GM19328 (cell line): ENCODE results near the gene CADPS2.

Experiments used
- ATAC-seq: cut with Tn5 transposase; IDR thresholded peaks from one replicate; pipeline ENCODE4 v1.9.1; 2021; ENCODE audit warnings: mild to moderate bottlenecking, moderate library complexity; ENCODE audit not compliant: unreplicated experiment

The CADPS2 gene

GRCh38 chr7:122407195-122407594 is 479.1 kb downstream of the CADPS2 start:
- no peak for ATAC-seq

DNA sequence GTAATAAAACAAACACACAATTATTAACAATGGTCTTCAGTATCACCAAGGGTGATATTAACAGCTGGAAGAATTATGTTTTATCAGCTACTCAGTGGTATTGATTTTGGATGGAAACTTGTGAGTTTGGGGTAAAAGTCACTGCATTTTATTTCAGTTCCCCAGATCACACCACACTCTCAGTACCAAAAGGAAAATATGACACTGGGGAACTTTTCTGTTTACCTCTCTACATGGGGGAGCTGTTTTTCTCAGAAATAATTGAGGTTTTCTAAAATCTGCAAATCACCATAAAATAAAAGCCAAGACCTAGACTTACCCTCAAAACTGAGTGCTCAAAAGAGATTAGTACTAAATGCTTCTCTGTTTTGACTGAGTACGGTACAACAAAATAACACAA is 483.1 kb downstream of the CADPS2 start:
- ATAC-seq = no peak

- ATAC-seq = no peak
Observed at GRCh38 chr7:122402235-122402634, 484.0 kb downstream of the CADPS2 start.

DNA sequence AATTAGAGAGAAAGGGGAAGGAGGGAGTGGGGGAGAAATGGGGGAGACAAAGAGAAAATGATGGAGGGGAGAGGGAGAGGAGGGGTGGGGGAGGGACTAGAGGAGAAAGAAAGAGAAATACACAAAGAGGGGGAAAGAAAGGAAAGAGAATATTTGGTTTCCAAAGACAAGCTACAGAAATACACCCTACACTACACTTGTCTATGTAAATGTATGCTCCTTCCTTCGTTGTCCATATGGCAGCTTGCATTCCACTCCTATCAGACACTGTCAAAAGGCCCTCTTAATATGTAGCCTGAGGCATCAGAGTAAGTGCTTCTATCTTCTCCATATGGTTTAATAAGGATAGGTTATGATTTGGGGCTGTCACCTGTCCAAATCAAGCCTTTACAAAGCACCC is 488.9 kb downstream of the CADPS2 start:
- no peak for ATAC-seq

DNA sequence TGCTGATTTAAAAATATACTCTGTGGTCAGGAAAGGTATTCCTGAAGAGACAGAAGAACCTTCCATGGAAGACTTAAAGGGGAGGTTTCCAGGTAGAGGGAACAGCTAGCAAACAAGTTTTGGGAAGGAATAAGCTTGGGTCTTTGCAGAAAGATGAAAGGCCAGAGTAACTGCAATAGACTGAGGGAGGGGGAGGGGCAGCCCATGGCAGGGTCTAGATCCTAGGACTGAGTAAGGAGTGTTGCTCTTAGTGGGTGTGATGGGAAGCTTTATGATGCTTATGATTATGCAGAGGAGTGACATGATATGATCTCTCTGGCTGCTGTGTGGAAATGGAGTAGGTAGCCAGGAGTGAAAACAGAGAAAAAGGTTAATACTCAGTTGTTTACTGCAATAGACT is 491.7 kb downstream of the CADPS2 start:
- no peak for ATAC-seq

DNA sequence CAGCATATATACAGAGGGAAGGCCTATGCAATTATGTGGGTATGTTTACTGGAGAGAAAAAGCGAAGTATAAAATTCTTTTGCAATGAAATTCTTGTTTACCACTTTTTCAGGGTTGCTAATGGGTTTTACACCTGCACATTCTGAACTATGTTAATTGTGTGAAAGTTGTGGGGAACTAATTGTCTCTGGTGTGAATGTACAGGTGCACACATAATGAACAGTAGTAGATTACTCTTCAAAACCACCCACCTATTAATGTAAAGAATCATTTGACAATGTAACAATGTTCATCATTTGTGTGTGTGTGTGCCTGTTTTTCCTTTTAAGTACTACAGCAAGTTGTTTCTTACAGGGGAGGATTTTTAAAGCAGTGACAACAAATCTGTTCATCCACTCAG is 501.7 kb downstream of the CADPS2 start:
- ATAC-seq = no peak

DNA sequence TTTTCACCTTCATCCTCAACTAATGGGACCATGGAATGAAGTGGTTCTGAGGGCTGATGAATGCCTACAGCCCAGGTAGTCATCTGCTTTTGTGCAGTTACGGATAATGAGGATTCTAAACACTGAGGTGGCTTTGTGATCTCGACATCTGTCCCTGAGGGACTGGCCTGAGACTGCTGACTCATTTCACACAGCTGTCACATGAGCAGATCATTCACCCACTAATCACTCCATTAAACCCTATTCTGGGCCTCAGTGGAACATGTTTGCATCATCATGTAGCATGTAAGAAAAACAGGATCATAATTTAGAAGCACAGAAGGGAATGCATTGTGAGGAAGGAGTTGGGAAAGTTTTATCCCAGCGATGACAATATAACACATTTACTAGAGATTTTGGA is 502.3 kb downstream of the CADPS2 start:
- ATAC-seq = peak; percentile 77

GRCh38 chr7:122380992-122381391 is 505.3 kb downstream of the CADPS2 start:
- ATAC-seq = no peak

GRCh38 chr7:122379491-122379890 is 506.8 kb downstream of the CADPS2 start:
- ATAC-seq = no peak

- ATAC-seq = no peak
Observed at GRCh38 chr7:122369756-122370155, 516.5 kb downstream of the CADPS2 start.

- ATAC-seq = no peak
Observed at GRCh38 chr7:122364761-122365280, 521.4 kb downstream of the CADPS2 start.

- no peak for ATAC-seq
Observed at GRCh38 chr7:122363144-122363543, 523.1 kb downstream of the CADPS2 start.

- no peak for ATAC-seq
Observed at GRCh38 chr7:122362473-122362872, 523.8 kb downstream of the CADPS2 start.

GRCh38 chr7:122354656-122355055 is 531.6 kb downstream of the CADPS2 start:
- ATAC-seq = no peak

DNA sequence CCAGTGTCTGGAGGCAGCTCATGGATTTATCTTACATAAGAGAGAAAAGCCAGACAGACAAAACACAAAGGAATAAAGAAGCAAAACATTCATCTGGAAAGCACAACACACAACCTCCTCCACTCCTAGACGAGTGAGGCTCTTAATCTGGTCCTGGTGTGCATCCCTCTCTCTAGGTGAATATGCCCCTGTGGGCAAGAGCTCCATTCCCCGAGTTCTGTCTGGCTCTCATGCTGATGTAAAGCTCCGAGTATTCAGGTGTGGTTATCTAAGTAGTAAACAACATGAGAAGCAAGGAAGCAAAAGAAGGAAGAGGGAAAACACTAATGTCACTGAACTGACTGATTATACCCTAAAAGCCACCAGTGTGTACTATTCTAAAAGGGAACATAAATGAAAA is 533.8 kb downstream of the CADPS2 start:
- no peak for ATAC-seq

DNA sequence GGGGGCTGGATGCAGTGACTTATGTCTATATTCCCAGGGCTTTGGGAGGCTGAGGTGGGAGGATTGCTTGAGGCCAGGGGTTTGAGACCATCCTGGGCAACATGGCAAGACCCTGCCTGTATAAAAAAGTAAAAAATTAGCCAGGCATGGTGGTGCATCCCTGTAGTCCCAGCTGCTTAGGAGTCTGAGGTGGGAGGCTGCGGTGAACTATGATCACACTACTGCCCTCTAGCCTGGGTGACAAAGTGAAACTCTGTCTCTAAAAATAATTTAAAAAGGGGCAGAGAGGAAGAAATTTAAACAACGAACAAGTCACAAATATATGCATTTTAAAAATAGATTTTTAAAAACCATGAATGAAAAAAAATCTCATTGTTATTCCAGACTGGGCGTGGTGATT is 535.6 kb downstream of the CADPS2 start:
- no peak for ATAC-seq

DNA sequence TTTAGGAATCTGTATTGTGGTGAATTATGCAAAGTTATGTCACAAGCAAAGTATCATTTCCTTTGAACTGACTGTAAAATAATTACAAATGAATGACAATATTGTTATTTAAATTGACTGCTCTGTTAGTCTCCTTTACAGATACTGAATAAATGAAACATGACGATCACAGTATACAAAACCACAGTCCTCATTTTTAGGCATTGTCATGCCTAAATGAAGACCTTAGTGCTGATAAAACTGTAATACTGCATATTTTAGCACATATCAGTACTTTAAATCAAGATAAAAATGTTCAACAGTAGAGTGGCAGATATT is 542.0 kb downstream of the CADPS2 start:
- ATAC-seq = no peak

DNA sequence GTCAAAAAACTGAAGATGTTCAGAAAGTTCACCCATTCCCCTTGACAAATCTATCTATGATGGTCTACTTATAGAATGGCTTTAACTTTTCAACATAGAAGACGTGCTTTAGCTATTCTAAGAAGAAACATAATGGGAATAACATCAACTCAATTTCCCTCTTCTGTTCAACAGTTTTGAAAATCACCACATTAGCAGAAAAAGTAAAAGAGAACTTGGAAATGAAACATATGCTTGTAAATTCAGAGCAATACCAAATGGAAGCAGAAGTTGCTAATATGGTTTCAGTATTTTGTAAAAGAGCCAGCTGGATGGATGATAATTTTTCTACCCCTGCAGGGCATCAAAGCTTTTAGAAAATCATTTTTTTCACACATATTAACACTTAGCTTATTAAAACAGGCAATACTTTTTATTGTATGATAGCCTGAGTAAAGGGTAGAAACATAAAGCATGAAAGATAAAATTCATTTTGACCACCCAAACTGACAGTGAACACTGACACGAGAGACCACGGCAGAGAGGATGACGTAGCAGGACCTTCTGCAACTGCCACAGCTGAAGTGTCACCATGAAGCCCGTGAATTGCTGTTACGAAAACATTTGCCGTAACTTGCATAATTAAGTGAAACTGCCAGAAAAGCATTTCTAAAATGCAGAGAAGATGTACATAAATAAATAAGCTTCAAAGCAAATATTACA is 542.5 kb downstream of the CADPS2 start:
- no peak for ATAC-seq

- no peak for ATAC-seq
Observed at GRCh38 chr7:122340427-122340826, 545.8 kb downstream of the CADPS2 start.

DNA sequence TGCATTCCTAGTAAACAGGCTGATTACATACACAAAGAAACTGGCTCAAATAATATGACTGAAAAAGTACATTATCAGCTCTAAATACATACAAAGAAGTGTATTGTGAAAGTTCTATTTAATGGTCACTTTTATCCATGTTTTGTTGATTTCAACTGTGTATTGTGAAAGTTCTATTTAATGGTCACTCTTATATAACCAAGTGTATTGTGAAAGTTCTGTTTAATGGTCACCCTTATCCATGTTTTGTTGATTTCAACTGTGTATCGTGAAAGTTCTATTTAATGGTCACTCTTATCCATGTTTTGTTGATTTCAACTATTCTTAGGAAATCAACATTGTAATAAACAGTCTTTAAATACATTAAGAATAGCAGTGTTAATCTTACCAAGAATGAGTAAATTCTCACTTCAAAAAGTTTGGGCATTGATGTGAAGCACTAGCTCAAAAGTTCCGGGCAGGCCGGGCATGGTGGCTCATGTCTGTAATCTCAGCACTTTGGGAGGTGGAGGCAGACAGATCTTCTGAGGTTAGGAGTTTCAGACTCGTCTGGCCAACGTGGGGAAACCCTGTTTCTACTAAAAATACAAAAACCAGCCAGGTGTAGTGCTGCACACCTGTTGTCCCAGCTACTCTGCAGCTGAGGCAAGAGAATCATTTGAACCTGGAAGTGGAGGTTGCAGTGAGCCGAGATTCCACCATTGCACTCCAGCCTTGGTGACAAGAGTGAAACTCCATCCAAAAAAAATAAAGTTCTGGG is 546.9 kb downstream of the CADPS2 start:
- no peak for ATAC-seq

DNA sequence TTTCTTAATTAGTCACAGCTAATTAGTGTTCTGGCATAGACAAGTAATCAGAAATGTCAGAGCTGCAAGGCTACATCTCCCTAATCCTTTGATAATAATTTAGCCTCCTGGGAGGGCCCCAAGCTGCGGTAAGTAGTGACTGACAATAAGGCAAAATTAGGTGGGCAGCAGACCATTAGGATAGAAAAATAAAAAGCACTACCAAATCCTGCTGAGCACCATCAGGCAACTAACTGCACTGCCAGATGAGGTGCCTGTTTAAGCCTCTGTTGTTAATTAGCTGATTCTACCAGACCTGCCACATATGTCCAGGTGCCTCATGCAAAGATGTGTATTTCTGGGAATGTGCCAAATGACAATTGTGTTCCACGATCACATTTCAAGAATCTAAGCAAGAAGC is 549.2 kb downstream of the CADPS2 start:
- ATAC-seq = no peak

DNA sequence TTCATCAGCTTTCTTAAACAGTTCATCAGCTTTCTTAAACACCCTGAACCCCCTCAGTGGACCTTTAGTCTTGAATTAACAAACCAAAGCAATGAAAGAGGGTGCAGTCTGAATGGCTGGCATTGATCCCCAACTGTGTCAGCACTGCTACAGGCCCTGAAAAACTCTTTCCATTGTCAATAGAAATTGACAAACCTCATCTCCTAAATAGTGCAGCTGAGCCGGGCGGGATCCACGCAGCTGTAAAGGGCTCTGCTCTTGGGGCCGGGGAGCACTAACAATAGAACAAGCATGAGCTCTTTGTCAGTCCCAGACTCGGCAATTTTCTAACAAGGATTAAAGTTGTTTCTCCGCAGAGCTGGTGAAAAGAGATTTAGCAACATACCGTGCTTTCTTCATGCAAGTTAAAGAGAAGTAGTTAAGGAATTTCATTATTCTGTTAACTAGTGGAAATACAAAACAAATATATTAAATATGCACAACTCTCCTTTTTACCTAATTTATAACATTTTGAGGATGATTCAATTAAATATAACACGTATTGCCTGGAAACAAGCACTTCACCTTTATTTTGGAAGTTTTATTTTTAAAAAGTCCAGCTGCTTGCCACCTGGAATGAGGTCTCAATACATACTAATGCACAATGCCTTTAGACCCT is 557.0 kb downstream of the CADPS2 start:
- ATAC-seq = no peak
